Transverse colon (tissue), 4 donors: ENCODE data around the gene AVPR2. TPM values are rescaled to one million over a fixed set of nuclear protein-coding genes. Genes with fewer than 3 reads are reported as not detected.

Experiments
- DNase-seq: peaks from one replicate; pipeline ENCODE4 v3.0.0-alpha.2; 2019
- H3K27ac ChIP-seq, 4 donors: fragments of 200-600 bp; sonication (generic); 2 replicates each; pipeline ENCODE4 v1.5.1; 2016 to 2018; ENCODE audit warnings: inconsistent platforms in 4 of 4
- H3K27me3 ChIP-seq: fragments of 200-600 bp; sonication (generic); 2 replicates; pipeline ENCODE4 v1.5.1; 2017; ENCODE audit warnings: inconsistent platforms
- H3K36me3 ChIP-seq, 4 donors: fragments of 200-600 bp; sonication (generic); 2 replicates each; pipeline ENCODE4 v1.5.1; 2017 to 2019; ENCODE audit warnings: inconsistent platforms in 4 of 4
- H3K4me1 ChIP-seq, 4 donors: fragments of 200-600 bp; sonication (generic); 2 replicates each; pipeline ENCODE4 v1.5.1; 2017 to 2020; ENCODE audit warnings: inconsistent platforms in 4 of 4
- H3K4me3 ChIP-seq, 4 donors: fragments of 200-600 bp; sonication (generic); 1 replicate in 1 of 4; 2 replicates in 3 of 4; pipeline versions ENCODE4 v1.5.1 to v1.6.1; 2017 to 2019; ENCODE audit warnings: inconsistent platforms in 4 of 4
- H3K9me3 ChIP-seq, 2 donors: fragments of 200-600 bp; sonication (generic); 2 replicates each; pipeline ENCODE4 v1.5.1; 2017 to 2019; ENCODE audit warnings: inconsistent platforms in 2 of 2
- EP300 ChIP-seq: sonication (generic); formaldehyde crosslinking; IDR thresholded peaks from one replicate; pipeline ENCODE4 v1.6.1; 2017; ENCODE audit warnings: antibody characterized with exemption, low read depth
- POLR2A ChIP-seq: fragments of 450-650 bp; IDR thresholded peaks from one replicate; pipeline ENCODE4 v1.6.1; 2016; ENCODE audit warnings: antibody characterized with exemption, mild to moderate bottlenecking, moderate library complexity
- POLR2AphosphoS5 ChIP-seq, 3 donors: sonication (generic); formaldehyde crosslinking; IDR thresholded peaks; one replicate each; pipeline ENCODE4 v1.6.1; 2016; ENCODE audit warnings: antibody characterized with exemption in 3 of 3
- WGBS, 2 donors: methylation state at CpG; one replicate each; pipeline ENCODE4 v1.1.5; 2018; ENCODE audit warnings: low coverage in 1 of 2; 5-methylcytosine and 5-hydroxymethylcytosine counted together
- in situ Hi-C, 4 donors: fragments of 200-750 bp; cut with MboI; loops; one replicate each; pipeline versions ENCODE4 v1.15.0 to v1.15.1; 2017; ENCODE audit warnings: low sequenced_read_pairs in 3 of 4, low pct_ligation_motif_present in 1 of 4, low pct_unique_long_range_greater_than_20kb in 1 of 4
- intact Hi-C: fragments of 100-400 bp; cut with DNase I; formaldehyde crosslinking; loops from one replicate; pipeline ENCODE4 v1.15.1; 2023; ENCODE audit warnings: low total_unique reads
- total RNA-seq, 4 donors: library from RNA; depleted of rRNA; stranded (reverse); fragments of >200 nt; gene quantifications; one replicate each; pipeline ENCODE4 v1.1.0, GENCODE V29; 2016
- TF ChIP-seq, protein P1 (sequence below), 5 experiments: fragments of 200-600 bp in 3 of 5; fragments of 450-650 bp in 2 of 5; sonication (generic) in 3 of 5; IDR thresholded peaks; 1 replicate in 2 of 5; 2 replicates in 3 of 5; pipeline ENCODE4 v1.5.1; 2016 to 2017; ENCODE audit warnings: antibody characterized with exemption in 5 of 5, inconsistent platforms in 3 of 5, mild to moderate bottlenecking in 2 of 5, moderate library complexity in 1 of 5

Gene AVPR2
- total RNA-seq, 4 donors from 2014 or later: 0.41 to 72.2 (median 9.8) TPM; not detected in 1

GRCh38 chrX:153922932-153923857 lies 18.7 kb downstream of the AVPR2 start:
- Histone ChIP-seq H3K36me3 (no peaks in the 10 kb centered on the region), H3K4me1 (peaks cover 0 to 35% (median 13%) of the 10 kb centered on the region in 4 donors), H3K27me3 (no peaks in the 10 kb centered on the region), H3K9me3 (no peaks in the 10 kb centered on the region), H3K4me3 (no peak overlapping the region), H3K27ac (peak overlapping the region in 3 of 4 donors; percentile 9 to 99 (median 98))
- in situ Hi-C loops (loop anchor here in 1 of 4 donors (25.0 kb wide), 1 partner anchor 111 kb away; no protein-coding TSS in a partner anchor), intact Hi-C loops (no loop called here)
- WGBS, 2 donors: 61% methylated on average over 25 of the region's 25 CpGs; no CpG with 5 or more reads in 1 of the 2 donors
- TF ChIP-seq, protein P1, sequence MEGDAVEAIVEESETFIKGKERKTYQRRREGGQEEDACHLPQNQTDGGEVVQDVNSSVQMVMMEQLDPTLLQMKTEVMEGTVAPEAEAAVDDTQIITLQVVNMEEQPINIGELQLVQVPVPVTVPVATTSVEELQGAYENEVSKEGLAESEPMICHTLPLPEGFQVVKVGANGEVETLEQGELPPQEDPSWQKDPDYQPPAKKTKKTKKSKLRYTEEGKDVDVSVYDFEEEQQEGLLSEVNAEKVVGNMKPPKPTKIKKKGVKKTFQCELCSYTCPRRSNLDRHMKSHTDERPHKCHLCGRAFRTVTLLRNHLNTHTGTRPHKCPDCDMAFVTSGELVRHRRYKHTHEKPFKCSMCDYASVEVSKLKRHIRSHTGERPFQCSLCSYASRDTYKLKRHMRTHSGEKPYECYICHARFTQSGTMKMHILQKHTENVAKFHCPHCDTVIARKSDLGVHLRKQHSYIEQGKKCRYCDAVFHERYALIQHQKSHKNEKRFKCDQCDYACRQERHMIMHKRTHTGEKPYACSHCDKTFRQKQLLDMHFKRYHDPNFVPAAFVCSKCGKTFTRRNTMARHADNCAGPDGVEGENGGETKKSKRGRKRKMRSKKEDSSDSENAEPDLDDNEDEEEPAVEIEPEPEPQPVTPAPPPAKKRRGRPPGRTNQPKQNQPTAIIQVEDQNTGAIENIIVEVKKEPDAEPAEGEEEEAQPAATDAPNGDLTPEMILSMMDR (IDR thresholded peaks at IDR 0.05): peak; percentile 10 to 42 (median 36)
- TF ChIP-seq POLR2AphosphoS5 (IDR thresholded peaks at IDR 0.05): no peak
- DNase-seq: peak; percentile 72

DNA sequence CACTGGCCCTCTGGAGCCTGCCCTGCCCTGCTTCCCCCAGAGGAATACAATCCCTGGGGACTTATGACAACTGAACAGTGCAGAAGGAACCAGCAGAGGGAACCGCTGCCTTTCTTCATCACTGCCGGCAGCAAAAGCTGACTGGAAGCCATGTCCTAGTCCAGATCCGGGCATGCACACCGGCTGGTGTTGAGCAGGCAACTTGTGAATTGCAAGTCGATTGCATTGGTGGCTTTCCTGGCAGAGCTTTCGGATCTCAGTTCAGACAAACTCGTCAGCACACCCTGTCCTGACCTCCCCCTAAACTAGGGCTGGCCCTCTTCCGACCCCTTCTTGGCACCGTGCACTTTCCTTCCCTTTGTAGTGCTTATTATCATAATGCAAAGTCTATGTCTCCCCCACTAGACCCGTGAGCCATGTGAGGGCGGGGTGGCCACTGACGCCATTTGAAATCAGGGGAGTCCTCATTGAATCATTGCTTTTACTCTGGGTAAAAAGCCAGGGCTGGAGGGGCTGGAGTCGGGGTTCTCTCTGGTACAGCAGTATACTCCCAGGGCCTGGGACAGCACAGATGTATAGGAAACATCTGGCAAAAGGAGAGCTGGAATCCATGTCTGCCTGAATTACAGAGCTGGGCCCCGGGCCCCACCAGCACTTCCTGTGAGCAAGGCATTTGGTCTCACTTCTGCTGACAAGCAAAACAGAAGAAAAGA lies 19.8 kb downstream of the AVPR2 start:
- Histone ChIP-seq H3K27me3 (no peaks in the 10 kb centered on the region), H3K9me3 (no peaks in the 10 kb centered on the region), H3K36me3 (no peaks in the 10 kb centered on the region), H3K27ac (peak overlapping the region; percentile 96 to 99 (median 98)), H3K4me1 (peaks cover 7 to 44% (median 17%) of the 10 kb centered on the region in 4 donors), H3K4me3 (peak overlapping the region in 1 of 4 donors; percentile 63)
- in situ Hi-C loops (loop anchor here in 1 of 4 donors (25.0 kb wide), 1 partner anchor 112 kb away; no protein-coding TSS in a partner anchor), intact Hi-C loops (no loop called here)
- DNase-seq: peak; percentile 45
- TF ChIP-seq, protein P1 (IDR thresholded peaks at IDR 0.05): peak in 2 of 5 experiments; percentile 22 to 26
- no peak for TF ChIP-seq EP300
- WGBS, 2 donors: 39% methylated on average over 14 of the region's 14 CpGs; no CpG with 5 or more reads in 1 of the 2 donors

DNA sequence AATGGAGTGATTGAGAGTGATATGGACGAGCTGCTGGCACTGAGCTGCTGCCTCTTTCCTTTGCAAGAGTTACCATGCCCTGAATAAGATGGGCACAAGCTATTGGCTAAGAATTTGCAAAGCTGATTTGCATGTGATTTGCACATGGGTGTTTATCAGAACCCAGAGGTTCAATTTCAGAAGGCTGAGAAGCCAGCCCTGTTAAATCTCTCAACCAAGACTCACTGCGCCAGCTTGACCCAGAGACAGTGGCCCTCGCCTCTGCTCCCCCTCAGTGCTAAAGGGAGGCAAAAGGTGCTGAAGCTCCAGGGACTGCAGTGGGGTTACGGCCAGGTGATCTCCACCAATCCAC lies 20.9 kb downstream of the AVPR2 start:
- no peaks in the 10 kb centered on the region for H3K9me3 ChIP-seq
- DNase-seq: no peak
- intact Hi-C loops: no loop called here
- H3K27me3 ChIP-seq: no peaks in the 10 kb centered on the region
- WGBS, 2 donors: 75% methylated on average over 4 of the region's 4 CpGs; no CpG with 5 or more reads in 1 of the 2 donors
- peak overlapping the region in 3 of 4 donors; percentile 53 to 63 (median 53) for H3K4me3 ChIP-seq
- peaks cover 7 to 46% (median 19%) of the 10 kb centered on the region in 4 donors for H3K4me1 ChIP-seq
- H3K36me3 ChIP-seq: no peaks in the 10 kb centered on the region
- peak overlapping the region; percentile 96 to 99 (median 98) for H3K27ac ChIP-seq
- in situ Hi-C loops: loop anchor here in 1 of 4 donors (25.0 kb wide), 2 partner anchors 138 to 963 kb away; partner anchors contain the start of genes IDH3G, SRPK3 and SSR4
- TF ChIP-seq POLR2A: no peak
- no peak for TF ChIP-seq POLR2AphosphoS5 (IDR thresholded peaks at IDR 0.05)
- TF ChIP-seq EP300: no peak

DNA sequence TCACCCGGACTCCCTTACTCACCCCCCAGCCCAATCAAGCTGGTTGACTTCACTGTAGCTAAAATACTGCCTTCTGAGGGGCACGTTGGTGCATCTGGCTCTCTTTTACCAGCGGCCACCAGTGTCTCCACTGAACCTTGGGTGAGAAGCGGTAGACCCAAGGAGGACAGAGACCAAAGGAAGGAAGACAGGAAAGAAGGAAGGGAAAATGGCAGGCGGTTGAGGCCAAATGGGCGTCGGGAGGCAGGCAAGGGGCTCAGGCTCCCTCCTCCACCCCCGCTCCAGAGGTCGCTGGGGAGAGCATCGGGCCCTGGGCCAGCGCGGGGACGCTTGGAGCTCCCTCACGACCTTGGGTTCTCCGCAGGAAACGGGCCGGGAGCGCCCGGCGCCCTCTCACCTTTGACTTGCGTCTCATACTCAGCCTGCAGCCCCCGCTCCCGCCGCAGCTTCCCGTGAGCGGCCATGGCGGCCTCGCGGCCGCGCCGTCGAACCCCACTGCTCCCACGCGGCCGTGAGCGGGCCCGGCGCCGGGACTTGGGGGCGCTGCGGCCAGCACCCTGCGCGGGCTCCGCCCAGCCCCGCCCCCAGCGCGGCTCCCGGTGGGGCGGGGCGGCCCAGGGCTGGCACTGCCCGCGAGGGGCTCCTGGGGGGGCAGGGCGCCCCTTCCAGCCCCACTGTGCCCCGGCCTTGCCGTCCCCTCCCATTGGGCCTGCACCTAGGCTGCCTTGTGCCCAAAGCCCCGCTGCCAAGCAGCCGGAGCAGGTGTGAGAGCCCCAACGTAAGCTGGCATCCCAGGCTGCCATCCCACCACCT lies 21.5 kb downstream of the AVPR2 start, which contains the start of gene ARHGAP4:
ARHGAP4 (minus strand) TSS at position 526 of the 813 bp plus-strand sequence; CDS start at position 464, 62 bp downstream.
- 59% methylated on average over 45 of the region's 59 CpGs; no CpG with 5 or more reads in 1 of the 2 donors for WGBS, 2 donors
- Histone ChIP-seq H3K4me3 (peak within 1 kb of the TSS; percentile 10 to 63 (median 53)), H3K36me3 (no peaks in the 10 kb centered on the region), H3K4me1 (peaks cover 7 to 45% (median 19%) of the 10 kb centered on the region in 4 donors), H3K27me3 (no peaks in the 10 kb centered on the region), H3K9me3 (no peaks in the 10 kb centered on the region), H3K27ac (peak within 1 kb of the TSS; percentile 96 to 99 (median 98))
- no peak for TF ChIP-seq EP300
- TF ChIP-seq POLR2A: no peak
- TF ChIP-seq, protein P1 (IDR thresholded peaks at IDR 0.05): no peak
- no peak for TF ChIP-seq POLR2AphosphoS5 (IDR thresholded peaks at IDR 0.05)
- DNase-seq: no peak
- in situ Hi-C loops (loop anchor here in 1 of 4 donors (25.0 kb wide), 2 partner anchors 139 to 964 kb away; partner anchors contain the start of genes IDH3G, SRPK3 and SSR4), intact Hi-C loops (no loop called here)
